Gastrocnemius medialis (tissue), 4 donors: ENCODE data around the gene ABTB2.

Source experiments
- CTCF ChIP-seq, 5 experiments: fragments of 450-650 bp in 3 of 5; fragments of 200-600 bp in 2 of 5; sonication (generic) in 2 of 5; IDR thresholded peaks in 4 of 5; conservative IDR thresholded peaks in 1 of 5; 1 replicate in 4 of 5; 2 replicates in 1 of 5; pipeline ENCODE4 v1.5.1; 2016 to 2019; ENCODE audit warnings: antibody characterized with exemption in 5 of 5, mild to moderate bottlenecking in 3 of 5, moderate library complexity in 3 of 5
- POLR2A ChIP-seq, 2 donors: fragments of 450-650 bp; IDR thresholded peaks; one replicate each; pipeline ENCODE4 v1.6.1; 2017; ENCODE audit warnings: antibody characterized with exemption in 2 of 2, mild to moderate bottlenecking in 2 of 2, moderate library complexity in 2 of 2

- TF ChIP-seq CTCF (IDR thresholded peaks at IDR 0.05 in 4 of 5, conservative IDR thresholded peaks at IDR 0.05 in 1 of 5) (no peak), POLR2A (IDR thresholded peaks at IDR 0.05) (no peak)
Measured at GRCh38 chr11:34249439-34249838, 108.4 kb downstream of the ABTB2 start.
